Retinal pigment epithelial cell (primary cell): ENCODE measurements around the gene MLLT3.

Source experiments
- DNase-seq: peaks from one replicate; pipeline ENCODE4 v3.0.0-alpha.2; 2010; ENCODE audit warnings: low read depth
- H3K4me3 ChIP-seq: 2 replicates; pipeline ENCODE4 v1.5.1; 2011; ENCODE audit warnings: mild to moderate bottlenecking, low read length, control low read depth, moderate library complexity
- TF ChIP-seq, protein P1 (sequence below): conservative IDR thresholded peaks from 2 replicates; pipeline ENCODE4 v1.5.1; 2011; ENCODE audit warnings: low read depth, low read length, control low read depth, inconsistent platforms

The MLLT3 gene

DNA sequence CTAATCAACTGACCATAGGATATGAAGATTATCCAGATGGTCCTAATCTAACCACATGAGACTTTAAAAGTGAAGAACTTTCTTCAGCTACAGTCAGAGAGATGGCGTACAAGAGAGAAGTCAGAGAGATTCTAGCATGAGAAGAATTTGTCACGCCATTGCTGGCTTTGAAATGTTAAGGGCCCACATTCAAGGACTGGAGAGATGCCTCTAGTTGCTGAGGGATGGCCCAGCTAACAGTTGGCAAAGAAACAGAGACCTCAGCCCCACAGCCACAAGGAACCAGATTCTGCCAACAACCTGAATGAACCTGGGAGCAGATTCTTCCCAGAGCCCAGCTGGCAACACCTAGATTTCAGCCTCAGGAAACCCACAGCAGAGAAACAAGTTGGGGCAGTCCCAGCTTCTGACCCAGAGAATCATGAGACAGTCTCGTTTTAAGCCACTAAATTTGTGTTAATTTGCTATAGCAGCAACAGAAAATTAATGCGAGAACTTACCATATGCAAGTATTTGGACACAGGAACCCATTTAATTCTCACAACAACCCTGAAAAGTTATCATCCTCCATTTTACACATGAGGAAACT, 132.0 kb downstream of the MLLT3 start:
- TF ChIP-seq, protein P1, sequence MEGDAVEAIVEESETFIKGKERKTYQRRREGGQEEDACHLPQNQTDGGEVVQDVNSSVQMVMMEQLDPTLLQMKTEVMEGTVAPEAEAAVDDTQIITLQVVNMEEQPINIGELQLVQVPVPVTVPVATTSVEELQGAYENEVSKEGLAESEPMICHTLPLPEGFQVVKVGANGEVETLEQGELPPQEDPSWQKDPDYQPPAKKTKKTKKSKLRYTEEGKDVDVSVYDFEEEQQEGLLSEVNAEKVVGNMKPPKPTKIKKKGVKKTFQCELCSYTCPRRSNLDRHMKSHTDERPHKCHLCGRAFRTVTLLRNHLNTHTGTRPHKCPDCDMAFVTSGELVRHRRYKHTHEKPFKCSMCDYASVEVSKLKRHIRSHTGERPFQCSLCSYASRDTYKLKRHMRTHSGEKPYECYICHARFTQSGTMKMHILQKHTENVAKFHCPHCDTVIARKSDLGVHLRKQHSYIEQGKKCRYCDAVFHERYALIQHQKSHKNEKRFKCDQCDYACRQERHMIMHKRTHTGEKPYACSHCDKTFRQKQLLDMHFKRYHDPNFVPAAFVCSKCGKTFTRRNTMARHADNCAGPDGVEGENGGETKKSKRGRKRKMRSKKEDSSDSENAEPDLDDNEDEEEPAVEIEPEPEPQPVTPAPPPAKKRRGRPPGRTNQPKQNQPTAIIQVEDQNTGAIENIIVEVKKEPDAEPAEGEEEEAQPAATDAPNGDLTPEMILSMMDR = no peak
- DNase-seq = no peak
- H3K4me3 ChIP-seq = no peak overlapping the region

DNA sequence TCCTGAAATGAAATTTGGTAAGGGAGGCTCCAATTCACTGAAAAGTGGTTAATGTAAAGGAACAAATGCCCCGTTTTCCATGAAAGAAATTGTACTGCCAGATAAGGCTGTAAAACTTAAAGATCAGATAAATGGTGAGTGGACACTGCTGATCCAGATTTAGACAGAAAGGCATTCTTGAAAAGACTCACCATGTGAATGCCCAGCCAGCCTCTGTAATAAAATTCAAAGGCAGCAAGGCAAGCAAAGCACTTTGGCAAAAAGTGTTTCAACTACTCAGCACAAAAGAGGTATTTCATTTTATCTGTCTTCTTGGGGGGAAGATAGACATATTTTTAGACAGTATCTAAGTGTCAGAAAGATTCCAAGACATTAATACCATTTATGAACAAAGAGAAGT, 133.6 kb downstream of the MLLT3 start:
- TF ChIP-seq, protein P1 = no peak
- H3K4me3 ChIP-seq = no peak overlapping the region
- DNase-seq = no peak

DNA sequence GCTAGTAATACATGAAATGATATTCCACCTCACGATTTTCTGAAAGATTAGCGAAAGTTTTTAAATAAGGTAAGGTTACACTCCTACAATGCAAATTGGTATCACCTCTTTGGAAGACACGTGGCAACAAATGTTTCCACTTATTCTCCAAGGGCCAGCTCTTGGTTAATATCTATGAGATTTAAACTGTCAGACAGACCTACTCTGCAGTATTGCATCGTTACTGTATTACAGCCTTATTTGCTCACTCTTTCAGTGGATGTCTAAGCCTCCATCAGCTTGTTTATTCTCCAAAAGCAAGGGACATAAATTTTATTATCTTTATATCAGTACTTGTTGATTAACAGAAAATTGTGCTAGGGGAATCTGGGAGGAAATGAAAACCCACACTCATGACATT, 135.7 kb downstream of the MLLT3 start:
- H3K4me3 ChIP-seq = no peak overlapping the region
- TF ChIP-seq, protein P1 = no peak
- DNase-seq = no peak

DNA sequence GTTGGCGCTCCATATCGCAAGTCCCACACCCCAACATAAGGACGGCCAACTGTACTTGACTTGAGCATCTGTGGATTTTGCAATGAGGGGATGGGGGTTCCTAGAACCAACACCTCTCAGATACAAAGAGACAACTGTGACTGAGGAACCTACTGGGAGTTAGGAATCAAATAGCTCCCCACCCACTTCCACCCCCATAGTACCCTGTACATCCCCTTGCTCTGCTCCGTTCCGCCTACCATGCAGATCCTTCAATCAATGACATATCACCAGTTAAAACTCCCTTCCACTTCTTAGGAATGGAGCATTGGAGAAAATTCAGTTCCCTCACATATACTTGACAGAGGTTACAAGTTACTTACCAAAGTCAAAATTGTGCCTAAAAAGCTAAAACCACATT, 140.9 kb downstream of the MLLT3 start:
- DNase-seq = no peak
- TF ChIP-seq, protein P1 = no peak
- H3K4me3 ChIP-seq = no peak overlapping the region

DNA sequence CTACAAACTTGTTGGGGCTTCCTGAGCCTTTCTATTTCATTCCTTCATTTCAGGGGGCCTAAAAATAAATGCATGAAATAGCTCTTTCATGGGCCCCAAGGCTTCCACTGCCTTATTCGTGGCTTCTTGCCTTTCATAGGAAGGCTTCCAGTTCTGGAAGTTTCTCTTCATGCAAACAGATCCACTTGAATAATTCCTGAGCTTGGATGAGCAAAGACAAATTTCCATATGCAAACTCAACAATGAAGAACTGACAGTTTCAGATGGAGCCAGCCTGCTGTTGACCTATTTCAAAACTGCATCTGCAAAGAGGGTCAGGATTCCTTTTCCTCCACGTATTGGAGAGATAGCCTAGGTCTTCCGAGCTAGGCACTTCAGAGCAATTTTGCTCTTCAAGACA, 142.1 kb downstream of the MLLT3 start:
- TF ChIP-seq, protein P1 = no peak
- H3K4me3 ChIP-seq = no peak overlapping the region
- no peak for DNase-seq

DNA sequence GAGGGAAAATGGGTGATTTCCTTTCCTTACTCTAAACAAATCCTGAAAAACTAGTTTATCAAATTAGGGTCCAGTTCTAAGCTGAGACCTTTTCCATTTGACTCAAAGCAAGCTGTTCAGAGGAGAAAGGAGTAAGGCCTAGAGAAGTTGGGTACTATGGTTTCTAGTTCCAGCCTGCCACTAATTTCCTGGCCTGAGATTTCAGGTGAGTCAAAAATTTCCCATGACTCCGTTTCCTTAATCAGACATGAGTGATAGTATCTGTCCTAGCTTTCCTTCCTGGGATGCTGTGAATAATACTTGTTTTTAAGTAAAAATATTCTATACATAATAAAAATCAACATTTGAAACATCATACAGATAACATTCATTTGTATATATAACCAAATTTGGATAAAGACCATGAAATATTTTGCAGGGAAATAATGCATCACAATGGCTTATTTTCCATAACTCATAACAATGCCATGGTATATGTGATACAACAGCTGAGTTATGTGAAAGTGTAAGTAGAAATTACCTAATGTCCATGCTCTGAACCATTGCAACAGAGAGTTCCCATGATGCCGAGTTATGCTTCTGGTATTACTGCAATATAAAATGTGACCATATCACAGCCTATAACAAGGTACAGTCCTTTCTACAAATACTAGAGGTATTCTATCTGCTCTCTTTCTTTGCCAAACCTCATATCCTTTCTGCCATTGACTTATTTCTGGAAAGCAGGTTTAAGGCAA, 142.7 kb downstream of the MLLT3 start:
- no peak for DNase-seq
- TF ChIP-seq, protein P1 = no peak
- H3K4me3 ChIP-seq = no peak overlapping the region

DNA sequence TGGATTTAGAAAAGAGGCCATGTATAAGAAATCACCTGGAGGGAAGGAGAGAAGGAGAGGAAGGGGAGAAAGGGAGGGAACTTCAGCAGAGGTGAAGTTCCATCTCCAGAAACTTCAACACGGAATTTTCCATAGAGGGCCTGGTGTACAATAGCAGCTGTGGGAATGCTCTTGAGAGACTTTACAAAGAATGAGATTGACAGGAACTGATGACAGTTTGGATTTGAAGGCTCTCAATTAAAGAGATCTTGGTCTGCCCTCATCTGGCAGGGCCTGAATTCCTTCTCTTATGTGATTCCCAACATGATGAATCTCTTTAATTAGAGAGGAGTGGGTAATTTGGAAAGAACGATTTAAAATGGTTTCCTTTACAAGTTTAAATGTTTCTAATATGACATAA, 143.5 kb downstream of the MLLT3 start:
- TF ChIP-seq, protein P1 = no peak
- no peak for DNase-seq
- no peak overlapping the region for H3K4me3 ChIP-seq
